ENCODE measurements around the gene MIOX.

DNA sequence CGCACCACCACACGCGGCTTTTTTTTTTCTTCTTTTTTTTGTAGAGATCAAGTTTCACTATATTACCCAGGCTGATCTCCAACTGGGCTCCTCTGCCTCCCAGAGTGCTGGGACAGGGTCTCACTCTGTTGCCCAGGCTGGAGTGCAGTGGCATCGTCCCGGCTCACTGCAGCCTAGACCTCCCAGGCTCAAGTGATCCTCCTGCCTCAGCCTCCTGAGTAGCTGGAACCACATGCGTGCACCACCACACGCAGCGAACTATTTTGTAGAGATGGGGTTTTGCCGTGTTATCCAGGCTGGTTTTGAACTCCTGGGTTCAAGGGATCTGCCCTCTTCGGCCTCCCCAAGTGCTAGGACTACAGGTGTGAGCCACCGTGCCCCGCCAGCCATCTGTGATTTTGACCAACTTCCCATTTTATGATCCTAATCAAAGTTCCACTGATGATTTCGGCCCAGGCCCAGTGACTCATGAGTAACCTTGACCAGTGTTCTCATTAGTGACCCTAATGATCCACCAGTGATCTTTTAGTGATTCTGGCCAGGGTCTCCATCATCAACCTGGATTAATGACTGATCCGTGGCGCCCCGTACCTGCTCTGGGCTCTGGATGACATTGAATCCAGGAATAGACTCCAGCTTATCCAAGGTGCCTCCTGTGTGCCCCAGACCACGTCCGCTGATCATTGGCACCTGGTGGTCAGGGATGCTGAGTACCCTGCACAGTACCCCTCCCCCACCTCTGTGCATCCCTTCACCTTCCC lies 41.4 kb downstream of the MIOX start:
- no peak for TF ChIP-seq FOXM1 (IDR thresholded peaks at IDR 0.05; ENCODE audit: borderline replicate concordance, low read depth)
- no peak for TF ChIP-seq TAF1 (IDR thresholded peaks at IDR 0.05; ENCODE audit: low read depth)
- no peak for TF ChIP-seq YY1 (IDR thresholded peaks at IDR 0.05; ENCODE audit: low read depth)
- TF ChIP-seq, protein P1, sequence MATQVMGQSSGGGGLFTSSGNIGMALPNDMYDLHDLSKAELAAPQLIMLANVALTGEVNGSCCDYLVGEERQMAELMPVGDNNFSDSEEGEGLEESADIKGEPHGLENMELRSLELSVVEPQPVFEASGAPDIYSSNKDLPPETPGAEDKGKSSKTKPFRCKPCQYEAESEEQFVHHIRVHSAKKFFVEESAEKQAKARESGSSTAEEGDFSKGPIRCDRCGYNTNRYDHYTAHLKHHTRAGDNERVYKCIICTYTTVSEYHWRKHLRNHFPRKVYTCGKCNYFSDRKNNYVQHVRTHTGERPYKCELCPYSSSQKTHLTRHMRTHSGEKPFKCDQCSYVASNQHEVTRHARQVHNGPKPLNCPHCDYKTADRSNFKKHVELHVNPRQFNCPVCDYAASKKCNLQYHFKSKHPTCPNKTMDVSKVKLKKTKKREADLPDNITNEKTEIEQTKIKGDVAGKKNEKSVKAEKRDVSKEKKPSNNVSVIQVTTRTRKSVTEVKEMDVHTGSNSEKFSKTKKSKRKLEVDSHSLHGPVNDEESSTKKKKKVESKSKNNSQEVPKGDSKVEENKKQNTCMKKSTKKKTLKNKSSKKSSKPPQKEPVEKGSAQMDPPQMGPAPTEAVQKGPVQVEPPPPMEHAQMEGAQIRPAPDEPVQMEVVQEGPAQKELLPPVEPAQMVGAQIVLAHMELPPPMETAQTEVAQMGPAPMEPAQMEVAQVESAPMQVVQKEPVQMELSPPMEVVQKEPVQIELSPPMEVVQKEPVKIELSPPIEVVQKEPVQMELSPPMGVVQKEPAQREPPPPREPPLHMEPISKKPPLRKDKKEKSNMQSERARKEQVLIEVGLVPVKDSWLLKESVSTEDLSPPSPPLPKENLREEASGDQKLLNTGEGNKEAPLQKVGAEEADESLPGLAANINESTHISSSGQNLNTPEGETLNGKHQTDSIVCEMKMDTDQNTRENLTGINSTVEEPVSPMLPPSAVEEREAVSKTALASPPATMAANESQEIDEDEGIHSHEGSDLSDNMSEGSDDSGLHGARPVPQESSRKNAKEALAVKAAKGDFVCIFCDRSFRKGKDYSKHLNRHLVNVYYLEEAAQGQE (IDR thresholded peaks at IDR 0.05; ENCODE audit: low read depth) = no peak
- TF ChIP-seq, protein P2, sequence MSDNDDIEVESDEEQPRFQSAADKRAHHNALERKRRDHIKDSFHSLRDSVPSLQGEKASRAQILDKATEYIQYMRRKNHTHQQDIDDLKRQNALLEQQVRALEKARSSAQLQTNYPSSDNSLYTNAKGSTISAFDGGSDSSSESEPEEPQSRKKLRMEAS (IDR thresholded peaks at IDR 0.05) = no peak

All from Ishikawa (cell line).